Measurements from ENCODE around the gene TEX28.
"Not testable (repeated sequence)": the region's sequence is repeated elsewhere in the genome, so short reads cannot be mapped to it uniquely, and the experiment has no call there.

TEX28 gene

DNA sequence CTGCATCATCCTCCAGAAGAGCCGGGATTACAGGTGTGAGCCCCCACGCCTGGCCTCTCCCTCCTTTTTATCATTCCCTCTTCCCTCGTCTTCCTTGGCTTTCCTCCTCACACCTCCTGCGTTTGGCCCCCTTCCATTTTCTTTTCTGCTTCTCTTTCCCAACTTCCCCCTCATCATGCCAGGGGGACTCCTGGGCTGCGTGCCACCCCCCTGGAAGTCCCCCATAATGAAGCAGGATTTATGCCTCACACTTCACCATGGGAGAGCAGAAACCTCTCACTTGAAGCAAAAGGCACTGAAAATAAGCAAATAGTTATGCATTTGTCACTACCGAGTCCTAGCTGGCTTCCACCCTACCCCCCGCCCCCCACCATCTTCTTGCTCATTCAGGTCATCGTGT lies 8.6 kb upstream of the TEX28 start:
- Histone ChIP-seq H3K27me3 (no peaks in the 10 kb centered on the region), H3K4me3 (ENCODE audit: low read depth in 1 of 2, low read length in 1 of 2) (no peak overlapping the region), H3K4me1 (ENCODE audit: control insufficient read depth in 1 of 2, insufficient read depth in 1 of 2, low read depth in 1 of 2, low read length in 1 of 2) (peaks cover 39 to 51% of the 10 kb centered on the region in 2 experiments), H3K9me3 (no peaks in the 10 kb centered on the region), H3K36me3 (no peaks in the 10 kb centered on the region), H3K27ac (peak overlapping the region; percentile 74)
- TF ChIP-seq, protein P1, sequence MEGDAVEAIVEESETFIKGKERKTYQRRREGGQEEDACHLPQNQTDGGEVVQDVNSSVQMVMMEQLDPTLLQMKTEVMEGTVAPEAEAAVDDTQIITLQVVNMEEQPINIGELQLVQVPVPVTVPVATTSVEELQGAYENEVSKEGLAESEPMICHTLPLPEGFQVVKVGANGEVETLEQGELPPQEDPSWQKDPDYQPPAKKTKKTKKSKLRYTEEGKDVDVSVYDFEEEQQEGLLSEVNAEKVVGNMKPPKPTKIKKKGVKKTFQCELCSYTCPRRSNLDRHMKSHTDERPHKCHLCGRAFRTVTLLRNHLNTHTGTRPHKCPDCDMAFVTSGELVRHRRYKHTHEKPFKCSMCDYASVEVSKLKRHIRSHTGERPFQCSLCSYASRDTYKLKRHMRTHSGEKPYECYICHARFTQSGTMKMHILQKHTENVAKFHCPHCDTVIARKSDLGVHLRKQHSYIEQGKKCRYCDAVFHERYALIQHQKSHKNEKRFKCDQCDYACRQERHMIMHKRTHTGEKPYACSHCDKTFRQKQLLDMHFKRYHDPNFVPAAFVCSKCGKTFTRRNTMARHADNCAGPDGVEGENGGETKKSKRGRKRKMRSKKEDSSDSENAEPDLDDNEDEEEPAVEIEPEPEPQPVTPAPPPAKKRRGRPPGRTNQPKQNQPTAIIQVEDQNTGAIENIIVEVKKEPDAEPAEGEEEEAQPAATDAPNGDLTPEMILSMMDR (IDR thresholded peaks at IDR 0.05): no peak

DNA sequence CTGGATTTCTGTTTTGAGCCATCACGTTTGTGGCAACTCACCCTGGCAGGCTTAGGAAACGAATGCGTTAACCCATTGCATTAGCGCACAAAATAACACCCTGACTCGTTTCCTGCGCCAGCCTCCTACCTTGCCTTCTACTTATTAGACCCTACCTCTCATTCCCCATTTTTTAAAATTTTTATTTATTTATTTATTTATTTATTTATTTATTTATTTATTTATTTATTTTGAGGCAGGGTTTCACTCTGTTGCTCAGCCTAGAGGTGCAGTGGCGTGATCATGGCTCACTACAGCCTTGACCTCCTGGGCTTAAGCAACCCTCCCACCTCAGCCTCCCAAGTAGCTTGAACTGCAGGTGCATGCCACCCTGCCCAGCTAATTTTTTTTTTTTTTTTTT lies 8.1 kb upstream of the TEX28 start:
- H3K9me3 ChIP-seq; H3K27me3 ChIP-seq; H3K36me3 ChIP-seq; H3K4me3 ChIP-seq (ENCODE audit: low read depth in 1 of 2, low read length in 1 of 2): not testable (repeated sequence)
- Histone ChIP-seq H3K4me1 (ENCODE audit: control insufficient read depth in 1 of 2, insufficient read depth in 1 of 2, low read depth in 1 of 2, low read length in 1 of 2) (peaks cover 34 to 46% of the 10 kb centered on the region in 2 experiments), H3K27ac (peak overlapping the region; percentile 95)

DNA sequence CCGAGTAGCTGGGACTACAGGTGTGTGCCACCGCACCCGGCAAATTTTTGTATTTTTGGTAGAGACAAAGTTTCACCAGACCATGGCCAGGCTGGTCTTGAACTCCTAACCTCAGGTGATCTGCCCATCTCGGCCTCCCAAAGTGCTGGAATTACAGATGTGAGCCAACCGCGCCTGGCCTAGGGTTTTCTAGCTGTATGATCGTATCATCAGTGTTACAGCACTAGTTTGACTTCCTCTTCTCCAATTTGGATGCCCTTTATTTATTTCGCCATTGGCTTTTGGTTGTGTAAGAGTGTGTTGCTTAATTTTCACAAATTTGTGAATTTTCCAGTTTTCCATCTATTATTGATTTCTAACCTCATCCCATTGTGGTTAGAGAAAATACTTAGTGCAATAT lies 5.9 kb upstream of the TEX28 start:
- Histone ChIP-seq H3K27me3 (no peaks in the 10 kb centered on the region), H3K27ac (peak overlapping the region; percentile 95), H3K4me3 (ENCODE audit: low read depth in 1 of 2, low read length in 1 of 2) (no peak overlapping the region), H3K4me1 (ENCODE audit: control insufficient read depth in 1 of 2, insufficient read depth in 1 of 2, low read depth in 1 of 2, low read length in 1 of 2) (peaks cover 29 to 39% of the 10 kb centered on the region in 2 experiments), H3K36me3 (no peaks in the 10 kb centered on the region), H3K9me3 (no peaks in the 10 kb centered on the region)
- TF ChIP-seq, protein P1 (IDR thresholded peaks at IDR 0.05): no peak

DNA sequence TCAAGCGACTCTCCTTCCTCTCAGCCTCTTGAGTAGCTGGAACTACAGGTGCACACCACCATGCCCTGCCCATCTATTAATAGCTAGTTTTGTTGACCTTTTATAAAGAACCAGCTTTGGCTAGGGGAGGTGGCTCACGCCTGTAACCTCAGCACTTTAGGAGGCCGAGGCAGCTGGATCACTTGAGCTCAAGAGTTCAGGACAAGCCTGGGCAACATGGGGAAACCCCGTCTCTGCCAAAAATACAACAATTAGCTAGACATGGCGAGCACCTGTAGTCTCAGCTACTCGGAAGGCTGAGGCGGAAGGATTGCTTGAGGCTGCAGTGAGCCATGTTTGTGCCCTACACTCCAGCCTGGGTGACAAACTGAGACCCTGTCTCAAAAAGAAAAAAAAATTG lies 3.4 kb upstream of the TEX28 start:
- no peaks in the 10 kb centered on the region for H3K27me3 ChIP-seq
- H3K4me1 ChIP-seq (ENCODE audit: control insufficient read depth in 1 of 2, insufficient read depth in 1 of 2, low read depth in 1 of 2, low read length in 1 of 2): peaks cover 20 to 21% of the 10 kb centered on the region in 2 experiments
- H3K27ac ChIP-seq: no peak overlapping the region
- H3K9me3 ChIP-seq: no peaks in the 10 kb centered on the region
- TF ChIP-seq, protein P1 (IDR thresholded peaks at IDR 0.05): no peak
- no peak overlapping the region for H3K4me3 ChIP-seq (ENCODE audit: low read depth in 1 of 2, low read length in 1 of 2)
- H3K36me3 ChIP-seq: no peaks in the 10 kb centered on the region

DNA sequence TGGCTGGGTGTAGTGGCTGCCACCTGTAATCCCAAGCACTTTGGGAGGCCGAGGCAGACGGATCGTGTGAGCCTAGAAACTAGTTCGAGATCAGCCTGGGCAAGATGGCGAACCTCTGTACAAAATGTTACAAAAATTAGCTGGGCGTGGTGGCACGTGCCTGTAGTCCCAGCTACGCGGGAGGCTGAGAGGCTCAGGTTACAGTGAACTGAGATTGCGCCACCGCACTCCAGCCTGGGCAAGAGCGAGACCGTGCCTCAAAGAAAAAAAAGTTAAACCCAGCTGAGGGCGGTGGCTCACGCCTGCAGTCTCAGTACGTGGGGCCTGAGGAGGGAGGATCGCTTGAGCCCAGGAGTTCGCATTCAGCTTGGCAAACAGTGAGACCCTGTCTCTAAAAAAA lies 1.8 kb upstream of the TEX28 start:
- Histone ChIP-seq H3K4me1 (ENCODE audit: control insufficient read depth in 1 of 2, insufficient read depth in 1 of 2, low read depth in 1 of 2, low read length in 1 of 2) (peaks cover 18 to 20% of the 10 kb centered on the region in 2 experiments), H3K9me3 (no peaks in the 10 kb centered on the region), H3K27ac (no peak overlapping the region), H3K4me3 (ENCODE audit: low read depth in 1 of 2, low read length in 1 of 2) (no peak overlapping the region), H3K27me3 (no peaks in the 10 kb centered on the region), H3K36me3 (no peaks in the 10 kb centered on the region)
- TF ChIP-seq, protein P1 (IDR thresholded peaks at IDR 0.05): no peak

DNA sequence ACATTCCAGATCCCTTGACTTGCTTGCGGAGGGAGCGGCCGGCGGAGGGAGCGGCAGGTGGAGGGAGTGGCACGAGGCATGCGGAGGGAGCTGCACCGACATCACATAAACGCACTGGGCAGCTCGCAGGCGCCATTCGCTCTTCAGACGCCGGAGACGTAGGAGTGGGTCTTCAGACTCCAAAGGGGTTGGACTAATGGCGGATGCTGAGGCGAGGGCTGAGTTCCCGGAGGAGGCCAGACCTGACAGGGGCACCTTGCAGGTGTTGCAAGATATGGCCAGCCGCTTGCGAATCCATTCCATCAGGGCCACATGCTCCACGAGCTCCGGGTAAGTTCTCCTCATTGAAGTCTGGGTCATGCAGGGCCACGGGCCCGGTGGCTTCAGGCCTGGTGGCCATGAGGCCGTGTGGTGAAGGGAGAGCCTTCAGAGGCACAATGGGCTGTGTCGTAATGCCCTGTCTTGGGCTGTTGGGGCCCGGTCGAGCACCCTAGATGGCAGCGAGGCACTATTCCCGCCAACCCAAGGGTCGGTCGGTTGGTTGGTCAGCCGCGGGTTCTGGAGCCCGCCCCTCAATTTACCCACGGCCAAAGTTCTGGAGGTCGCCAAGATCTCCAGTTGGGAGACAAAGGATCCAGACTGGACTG lies 863 bp upstream of the TEX28 start, which contains the start of gene TKTL1:
TKTL1 (plus strand) TSS at position 132 of the 647 bp plus-strand sequence; CDS start at position 197, 65 bp downstream.
- no peaks in the 10 kb centered on the region for H3K9me3 ChIP-seq
- no peak within 1 kb of the TSS for H3K27ac ChIP-seq
- TF ChIP-seq, protein P1 (IDR thresholded peaks at IDR 0.05): no peak
- no peaks in the 10 kb centered on the region for H3K36me3 ChIP-seq
- peaks cover 9 to 12% of the 10 kb centered on the region in 2 experiments for H3K4me1 ChIP-seq (ENCODE audit: control insufficient read depth in 1 of 2, insufficient read depth in 1 of 2, low read depth in 1 of 2, low read length in 1 of 2)
- no peak within 1 kb of the TSS for H3K4me3 ChIP-seq (ENCODE audit: low read depth in 1 of 2, low read length in 1 of 2)
- no peaks in the 10 kb centered on the region for H3K27me3 ChIP-seq

DNA sequence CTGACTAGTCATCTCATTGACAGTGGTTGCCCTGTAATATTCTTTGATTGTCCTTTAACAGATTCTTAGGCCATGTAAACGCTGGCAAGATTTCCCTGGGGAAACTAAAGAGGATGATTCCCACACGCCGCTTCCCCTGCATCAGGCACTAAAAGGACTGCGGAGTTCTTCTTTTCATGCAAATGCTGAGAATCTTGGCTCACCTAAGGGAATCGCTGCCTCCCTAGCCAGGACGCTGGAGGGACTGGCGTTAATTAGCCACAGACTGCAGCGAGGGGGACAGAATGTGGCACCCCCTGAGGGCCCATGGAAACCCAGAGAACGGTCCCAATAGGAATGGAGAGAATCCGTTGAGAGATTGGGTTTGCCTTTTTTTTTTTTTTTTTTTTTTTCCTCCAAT lies 8.5 kb downstream of the TEX28 start:
- not testable (repeated sequence) for H3K9me3 ChIP-seq; H3K4me3 ChIP-seq (ENCODE audit: low read depth in 1 of 2, low read length in 1 of 2); H3K27me3 ChIP-seq; H3K27ac ChIP-seq; H3K36me3 ChIP-seq; H3K4me1 ChIP-seq (ENCODE audit: control insufficient read depth in 1 of 2, insufficient read depth in 1 of 2, low read depth in 1 of 2, low read length in 1 of 2)

DNA sequence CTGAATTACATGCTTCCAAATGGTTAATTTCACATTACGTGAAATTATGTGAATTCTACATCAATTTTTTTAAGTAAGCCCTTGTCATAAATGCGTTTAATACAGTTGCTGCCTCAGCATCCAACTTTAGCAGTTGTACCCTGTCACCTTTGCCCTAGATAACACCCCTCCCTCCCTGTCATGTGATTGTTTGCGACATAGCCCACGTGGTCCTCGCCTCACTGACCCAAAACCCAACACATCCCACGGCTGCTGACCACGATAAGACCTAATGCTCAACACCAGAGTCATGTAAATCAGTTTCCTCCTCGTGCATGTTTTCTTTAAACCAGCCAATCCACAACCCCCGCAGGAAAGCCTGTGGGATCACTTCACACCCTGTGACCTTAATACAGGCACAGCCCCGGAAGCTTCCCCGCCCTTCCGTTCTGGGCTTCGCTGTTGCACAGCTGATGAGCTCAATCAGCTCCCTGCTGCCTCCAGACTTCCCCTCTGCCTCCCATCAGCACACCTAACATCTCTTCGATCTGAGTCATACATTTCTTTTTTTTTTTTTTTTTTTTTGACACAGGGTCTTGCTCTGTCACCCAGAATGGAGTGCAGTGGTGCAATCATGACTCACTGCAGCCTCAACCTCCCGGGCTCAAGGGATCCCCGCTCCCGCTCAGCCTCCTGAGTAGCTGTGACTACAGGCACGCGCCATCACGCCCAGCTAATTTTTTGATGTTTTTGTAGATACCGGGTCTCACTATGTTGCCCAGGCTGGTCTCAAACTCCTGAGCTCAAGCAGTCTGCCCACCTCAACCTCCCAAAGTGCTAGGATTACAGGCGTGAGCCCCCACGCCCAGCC lies 10.2 kb downstream of the TEX28 start:
- not testable (repeated sequence) for H3K36me3 ChIP-seq; H3K27ac ChIP-seq; H3K27me3 ChIP-seq; H3K9me3 ChIP-seq; H3K4me3 ChIP-seq (ENCODE audit: low read depth in 1 of 2, low read length in 1 of 2); H3K4me1 ChIP-seq (ENCODE audit: control insufficient read depth in 1 of 2, insufficient read depth in 1 of 2, low read depth in 1 of 2, low read length in 1 of 2)
